Fibroblast of villous mesenchyme (primary cell): ENCODE data around the gene CHPF. TPM values are rescaled to one million over a fixed set of nuclear protein-coding genes. Genes with fewer than 3 reads are reported as not detected.

Experiments used
- DNase-seq: peaks from one replicate; pipeline ENCODE4 v3.0.0-alpha.2; 2010; ENCODE audit warnings: low read depth
- H3K4me3 ChIP-seq: 2 replicates; pipeline ENCODE4 v1.5.1; 2011; ENCODE audit warnings: low read depth, mild to moderate bottlenecking, low read length
- total RNA-seq: library from RNA; depleted of rRNA; stranded (reverse); fragments of >200 nt; gene quantifications from 2 replicates; pipeline ENCODE4 v1.2.3, GENCODE V29; 2012
- TF ChIP-seq, protein P1 (sequence below): IDR thresholded peaks from 2 replicates; pipeline ENCODE4 v1.5.1; 2012; ENCODE audit warnings: low read depth, mild to moderate bottlenecking, low read length; ENCODE audit not compliant: insufficient read depth

Gene CHPF
- total RNA-seq, 1 donor = 201 TPM

GRCh38 chr2:219542931-219543595 is 546 bp downstream of the CHPF start:
- DNase-seq = peak; percentile 28
- TF ChIP-seq, protein P1, sequence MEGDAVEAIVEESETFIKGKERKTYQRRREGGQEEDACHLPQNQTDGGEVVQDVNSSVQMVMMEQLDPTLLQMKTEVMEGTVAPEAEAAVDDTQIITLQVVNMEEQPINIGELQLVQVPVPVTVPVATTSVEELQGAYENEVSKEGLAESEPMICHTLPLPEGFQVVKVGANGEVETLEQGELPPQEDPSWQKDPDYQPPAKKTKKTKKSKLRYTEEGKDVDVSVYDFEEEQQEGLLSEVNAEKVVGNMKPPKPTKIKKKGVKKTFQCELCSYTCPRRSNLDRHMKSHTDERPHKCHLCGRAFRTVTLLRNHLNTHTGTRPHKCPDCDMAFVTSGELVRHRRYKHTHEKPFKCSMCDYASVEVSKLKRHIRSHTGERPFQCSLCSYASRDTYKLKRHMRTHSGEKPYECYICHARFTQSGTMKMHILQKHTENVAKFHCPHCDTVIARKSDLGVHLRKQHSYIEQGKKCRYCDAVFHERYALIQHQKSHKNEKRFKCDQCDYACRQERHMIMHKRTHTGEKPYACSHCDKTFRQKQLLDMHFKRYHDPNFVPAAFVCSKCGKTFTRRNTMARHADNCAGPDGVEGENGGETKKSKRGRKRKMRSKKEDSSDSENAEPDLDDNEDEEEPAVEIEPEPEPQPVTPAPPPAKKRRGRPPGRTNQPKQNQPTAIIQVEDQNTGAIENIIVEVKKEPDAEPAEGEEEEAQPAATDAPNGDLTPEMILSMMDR = no peak
- H3K4me3 ChIP-seq = peak overlapping the region; percentile 71

DNA sequence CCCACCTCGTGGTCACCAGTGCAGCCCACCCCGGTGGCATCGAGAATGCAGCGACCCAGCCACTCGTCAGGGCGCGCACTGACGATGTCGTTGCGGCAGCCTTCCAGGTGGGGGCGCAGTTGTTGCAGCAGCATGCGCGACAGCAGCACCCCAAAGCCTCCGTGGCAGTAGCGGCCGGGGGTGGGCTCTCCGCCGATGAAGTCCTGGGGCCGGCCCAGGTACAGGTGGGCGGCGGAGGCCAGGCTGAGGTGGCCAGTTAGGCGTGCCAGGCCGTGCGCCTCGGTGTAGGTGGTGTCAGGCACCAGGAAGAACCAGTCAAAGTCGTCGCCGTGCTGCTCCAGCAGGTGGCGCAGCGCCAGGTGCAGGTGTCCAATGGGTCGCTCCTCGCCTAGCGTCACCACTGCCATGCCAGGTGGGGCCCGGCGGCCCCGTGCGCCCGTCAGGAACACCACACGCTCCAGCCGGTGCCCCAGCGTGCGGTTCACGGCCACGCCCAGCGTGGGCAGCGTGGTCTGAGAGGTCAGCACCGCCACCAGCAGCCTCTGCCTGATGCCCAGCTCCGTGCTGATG is 1.9 kb downstream of the CHPF start:
- H3K4me3 ChIP-seq = peak overlapping the region; percentile 71
- TF ChIP-seq, protein P1 = peak; percentile 95
- peak; percentile 62 for DNase-seq

DNA sequence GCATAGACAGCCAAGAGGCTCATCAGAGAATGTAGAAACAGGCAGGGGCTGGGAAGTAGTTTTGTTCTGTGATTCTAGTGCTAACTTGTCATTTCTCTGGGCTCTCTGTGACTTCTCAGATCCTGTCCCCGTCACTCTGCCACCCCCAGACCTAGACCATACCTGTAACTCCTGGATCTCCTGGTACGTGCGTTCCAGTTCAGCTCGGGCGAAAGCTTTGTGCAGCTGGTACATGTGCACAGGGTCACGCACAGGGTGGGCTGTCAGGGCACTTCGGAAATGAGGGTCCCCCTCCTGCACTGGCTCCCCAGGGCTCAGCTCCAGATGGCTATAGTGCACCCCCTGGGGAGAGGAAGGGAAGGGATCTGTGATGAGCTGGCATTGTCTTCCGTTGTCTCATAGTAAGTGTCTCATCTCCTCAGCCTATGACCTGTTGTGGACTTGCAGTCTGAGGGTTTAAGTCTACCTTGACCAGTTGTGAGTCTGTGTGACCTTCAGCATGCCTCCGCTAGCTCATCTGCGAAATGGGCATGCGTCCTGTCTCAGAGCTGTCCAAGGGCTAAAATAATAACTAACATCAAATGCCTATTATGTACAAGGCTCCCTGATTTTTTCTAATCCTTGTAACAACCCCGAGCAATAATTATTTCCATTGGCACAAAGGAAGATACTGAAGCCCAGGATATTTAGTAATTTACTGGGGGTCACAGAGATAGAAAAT is 2.7 kb downstream of the CHPF start:
- no peak overlapping the region for H3K4me3 ChIP-seq
- TF ChIP-seq, protein P1 = no peak
- DNase-seq = no peak

GRCh38 chr2:219539926-219540678 is 3.5 kb downstream of the CHPF start:
- TF ChIP-seq, protein P1 = no peak
- DNase-seq = no peak
- H3K4me3 ChIP-seq = no peak overlapping the region

DNA sequence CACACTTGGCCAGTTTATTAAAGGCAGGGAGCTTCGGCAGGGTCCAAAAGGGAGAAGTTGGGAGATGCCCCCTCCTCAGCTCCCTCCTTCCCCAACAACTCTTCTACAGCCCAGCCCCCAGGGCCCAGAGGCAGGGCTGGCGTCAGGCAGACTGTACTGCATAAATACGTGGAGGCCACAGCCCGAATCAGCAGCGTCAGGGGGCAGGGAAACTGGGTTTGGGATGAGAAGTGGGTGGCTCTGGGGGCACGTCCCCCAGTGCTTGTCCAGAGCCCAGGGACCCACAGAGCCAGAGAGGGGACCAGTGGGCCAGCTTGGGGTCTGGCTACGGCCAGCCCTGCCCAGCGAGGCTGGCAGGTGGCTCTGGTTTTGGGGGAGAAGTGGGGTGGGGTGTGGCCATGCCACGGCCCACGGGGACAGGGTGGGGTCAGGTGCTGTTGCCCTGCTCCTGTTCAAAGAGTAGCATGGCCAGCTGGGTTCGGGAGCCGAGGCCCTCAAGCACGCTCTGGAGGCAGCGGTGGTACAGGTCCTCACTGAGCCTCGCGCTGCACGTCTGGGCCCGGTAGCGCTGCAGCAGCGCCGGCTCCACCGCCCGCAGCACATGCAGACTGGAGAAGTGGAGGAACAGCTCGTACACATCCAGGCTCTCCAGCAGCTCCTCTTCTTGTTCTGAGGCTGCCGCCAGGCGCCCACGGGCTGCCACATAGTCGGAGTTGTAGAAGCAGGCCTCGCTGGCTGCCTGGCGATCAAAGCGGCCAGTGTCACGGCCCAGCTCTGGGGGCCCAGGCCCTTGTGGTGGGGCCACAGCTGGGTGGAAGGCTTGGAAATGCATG is 4.4 kb downstream of the CHPF start:
- DNase-seq = no peak
- no peak overlapping the region for H3K4me3 ChIP-seq
- TF ChIP-seq, protein P1 = no peak

DNA sequence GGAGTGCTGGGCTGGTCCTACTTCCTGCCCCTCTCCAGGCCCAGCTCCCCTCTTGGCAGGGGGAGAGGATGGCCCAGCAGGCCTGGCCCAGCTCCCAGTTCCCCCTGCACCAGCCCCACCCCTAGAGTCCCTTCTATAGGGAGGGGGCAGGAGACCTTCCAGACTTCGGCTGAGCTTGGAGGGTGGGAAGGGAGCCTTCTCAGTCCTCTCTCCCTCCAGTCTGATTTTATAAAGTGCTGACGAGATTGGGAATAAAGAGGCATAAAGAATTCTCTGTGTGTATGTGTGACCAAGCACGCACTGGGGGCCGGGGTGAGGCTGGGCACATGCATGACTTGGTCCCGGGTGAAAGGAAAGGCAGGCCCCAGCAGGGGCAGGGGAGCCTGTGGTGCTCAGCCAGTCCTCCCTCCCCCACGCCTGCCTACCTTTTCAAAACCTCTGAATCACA is 5.1 kb downstream of the CHPF start:
- TF ChIP-seq, protein P1 = no peak
- H3K4me3 ChIP-seq = no peak overlapping the region
- DNase-seq = no peak
